ENCODE data around the gene ZNF76. TPM values are rescaled to one million over a fixed set of nuclear protein-coding genes. Genes with fewer than 3 reads are reported as not detected.

The ZNF76 gene
- total and polyA plus RNA-seq, 2 donors (not counting 3 experiments of a cell fraction or from before 2014, with no cell fraction given), result 27.9 to 34.6 TPM

- Histone ChIP-seq H3K4me2 (ENCODE audit: insufficient read depth, low read length) (no peak overlapping the region), H4K20me1 (replicated peaks; ENCODE audit: control insufficient read depth, extremely low read depth, insufficient read depth, low read length) (no peaks in the 10 kb centered on the region), H2AFZ (ENCODE audit: low read depth, low read length) (no peak overlapping the region), H3K4me1 (ENCODE audit: control insufficient read depth, extremely low read depth, insufficient read depth, low read length) (peaks cover 5% of the 10 kb centered on the region), H3K4me3 (replicated peaks in 1 of 3; ENCODE audit: insufficient read depth in 1 of 3, low read depth in 1 of 3, low read length in 3 of 3) (no peak overlapping the region), H3K9me1 (replicated peaks; ENCODE audit: control insufficient read depth, extremely low read depth, insufficient read depth, low read length) (no peaks in the 10 kb centered on the region), H3K27ac (ENCODE audit: insufficient read depth, low read depth, low read length) (no peak overlapping the region), H3K9me3 (replicated peaks; ENCODE audit: control insufficient read depth, insufficient read depth, low read length) (no peaks in the 10 kb centered on the region), H3K9ac (replicated peaks; ENCODE audit: extremely low read depth, insufficient read depth, low read length) (no peak overlapping the region), H3K79me2 (ENCODE audit: control insufficient read depth, insufficient read depth, low read length) (no peaks in the 10 kb centered on the region), H3K27me3 (ENCODE audit: control insufficient read depth in 2 of 2, insufficient read depth in 2 of 2, low read length in 2 of 2) (peaks cover 30 to 31% of the 10 kb centered on the region in 2 experiments), H3K36me3 (ENCODE audit: control insufficient read depth in 2 of 2, extremely low read depth in 1 of 2, insufficient read depth in 2 of 2, low read length in 2 of 2) (no peaks in the 10 kb centered on the region)
- DNase-seq (ENCODE audit: low read depth, low spot score), result no peak
- intact Hi-C loops (cut with micrococcal nuclease), result loop anchor here (5.0 kb wide), 1 partner anchor 40 kb away; the partner anchor contains the start of gene ZNF76
- POLR2A ChIA-PET, result no interaction called here
- dilution Hi-C loops (cut with MboI; ENCODE audit: extremely low pct_ligation_motif_present, low sequenced_read_pairs), result no loop called here
- BruUV-seq (replicated peaks), result no TSS peak
- CTCF ChIA-PET, result interaction anchor here (1.1 to 4.9 kb wide), 3 partner anchors 9 to 24 kb away, joined by 3 to 29 read pairs (median 27); no protein-coding TSS in a partner anchor
- TF ChIP-seq MAX (IDR thresholded peaks at IDR 0.05; ENCODE audit: insufficient read depth, insufficient read length), result no peak
- TF ChIP-seq FOS (IDR thresholded peaks at IDR 0.05; ENCODE audit: borderline replicate concordance, insufficient read depth, low read length), result no peak
- no peak for TF ChIP-seq POLR2AphosphoS5 (IDR thresholded peaks at IDR 0.05; ENCODE audit: insufficient read depth, low read depth, low read length)
- no peak for TF ChIP-seq CTCF (IDR thresholded peaks at IDR 0.05; ENCODE audit: extremely low read depth in 1 of 2, insufficient read depth in 1 of 2, low read depth in 1 of 2, low read length in 2 of 2)
- no peak for TF ChIP-seq GATA2 (IDR thresholded peaks at IDR 0.05; ENCODE audit: insufficient read depth, insufficient read length, low read depth, low read length)
- no peak for TF ChIP-seq EZH2 (IDR thresholded peaks at IDR 0.05; ENCODE audit: borderline replicate concordance, low read depth, low read length, severe bottlenecking)
- TF ChIP-seq POLR2A (IDR thresholded peaks at IDR 0.05; ENCODE audit: low read depth, low read length), result no peak
- TF ChIP-seq JUN (IDR thresholded peaks at IDR 0.05; ENCODE audit: borderline replicate concordance, insufficient read depth, insufficient read length, low read depth), result no peak
- TF ChIP-seq MYC (IDR thresholded peaks at IDR 0.05; ENCODE audit: low read depth, low read length), result no peak
- FAIRE-seq, result no peak
Observed at GRCh38 chr6:35216851-35217811, 42.4 kb upstream of the ZNF76 start.
